Duodenal mucosa (tissue), 2 donors: ENCODE data around the gene ZFX.

ENCODE experiments used
- H3K27ac ChIP-seq: one replicate; pipeline ENCODE4 v1.7.0; 2013; ENCODE audit warnings: low read depth, low read length
- H3K27me3 ChIP-seq, 2 donors: one replicate each; pipeline ENCODE4 v1.7.0; 2013; ENCODE audit warnings: low read length in 2 of 2, control low read depth in 1 of 2; ENCODE audit not compliant: insufficient read depth in 2 of 2, control insufficient read depth in 1 of 2
- H3K36me3 ChIP-seq, 2 donors: one replicate each; pipeline ENCODE4 v1.7.0; 2013; ENCODE audit warnings: low read length in 2 of 2, control low read depth in 1 of 2; ENCODE audit not compliant: insufficient read depth in 2 of 2, control insufficient read depth in 1 of 2
- H3K4me1 ChIP-seq, 2 donors: one replicate each; pipeline ENCODE4 v1.7.0; 2013; ENCODE audit warnings: low read length in 2 of 2, control low read depth in 1 of 2; ENCODE audit not compliant: insufficient read depth in 2 of 2, control insufficient read depth in 1 of 2
- H3K4me3 ChIP-seq, 2 donors: one replicate each; pipeline ENCODE4 v1.7.0; 2013; ENCODE audit warnings: low read length in 2 of 2, low read depth in 1 of 2
- H3K9ac ChIP-seq, 2 donors: one replicate each; pipeline ENCODE4 v1.7.0; 2013; ENCODE audit warnings: low read length in 2 of 2, low read depth in 1 of 2
- H3K9me3 ChIP-seq, 2 donors: one replicate each; pipeline ENCODE4 v1.7.0; 2013; ENCODE audit warnings: low read length in 2 of 2, control low read depth in 1 of 2; ENCODE audit not compliant: control insufficient read depth in 1 of 2

Gene ZFX

GRCh38 chrX:24229976-24230375 is 80.4 kb downstream of the ZFX start:
- Histone ChIP-seq H3K9ac (no peak overlapping the region), H3K4me1 (no peaks in the 10 kb centered on the region), H3K27me3 (no peaks in the 10 kb centered on the region), H3K9me3 (no peaks in the 10 kb centered on the region), H3K27ac (no peak overlapping the region), H3K36me3 (no peaks in the 10 kb centered on the region), H3K4me3 (no peak overlapping the region)

GRCh38 chrX:24231131-24231540 is 81.6 kb downstream of the ZFX start:
- Histone ChIP-seq H3K27me3 (no peaks in the 10 kb centered on the region), H3K27ac (no peak overlapping the region), H3K9me3 (no peaks in the 10 kb centered on the region), H3K9ac (no peak overlapping the region), H3K36me3 (no peaks in the 10 kb centered on the region), H3K4me3 (no peak overlapping the region), H3K4me1 (no peaks in the 10 kb centered on the region)

- Histone ChIP-seq H3K27me3 (no peaks in the 10 kb centered on the region), H3K9me3 (no peaks in the 10 kb centered on the region), H3K9ac (no peak overlapping the region), H3K4me1 (no peaks in the 10 kb centered on the region), H3K36me3 (no peaks in the 10 kb centered on the region), H3K4me3 (no peak overlapping the region), H3K27ac (no peak overlapping the region)
Observed at GRCh38 chrX:24231641-24232179, 82.2 kb downstream of the ZFX start.

GRCh38 chrX:24232796-24233195 is 83.3 kb downstream of the ZFX start:
- no peaks in the 10 kb centered on the region for H3K4me1 ChIP-seq
- no peak overlapping the region for H3K27ac ChIP-seq
- no peaks in the 10 kb centered on the region for H3K36me3 ChIP-seq
- no peak overlapping the region for H3K4me3 ChIP-seq
- no peak overlapping the region for H3K9ac ChIP-seq
- H3K9me3 ChIP-seq: no peaks in the 10 kb centered on the region
- no peaks in the 10 kb centered on the region for H3K27me3 ChIP-seq

- Histone ChIP-seq H3K9me3 (no peaks in the 10 kb centered on the region), H3K4me1 (no peaks in the 10 kb centered on the region), H3K4me3 (no peak overlapping the region), H3K36me3 (no peaks in the 10 kb centered on the region), H3K9ac (no peak overlapping the region), H3K27ac (no peak overlapping the region), H3K27me3 (no peaks in the 10 kb centered on the region)
Observed at GRCh38 chrX:24235084-24235710, 85.7 kb downstream of the ZFX start.

GRCh38 chrX:24241822-24242648 is 92.5 kb downstream of the ZFX start:
- Histone ChIP-seq H3K4me3 (no peak overlapping the region), H3K27ac (no peak overlapping the region), H3K27me3 (no peaks in the 10 kb centered on the region), H3K9me3 (no peaks in the 10 kb centered on the region), H3K4me1 (no peaks in the 10 kb centered on the region), H3K36me3 (no peaks in the 10 kb centered on the region), H3K9ac (no peak overlapping the region)

- no peak overlapping the region for H3K27ac ChIP-seq
- H3K9ac ChIP-seq: no peak overlapping the region
- H3K4me3 ChIP-seq: no peak overlapping the region
- H3K27me3 ChIP-seq: no peaks in the 10 kb centered on the region
- H3K4me1 ChIP-seq: no peaks in the 10 kb centered on the region
- no peaks in the 10 kb centered on the region for H3K9me3 ChIP-seq
- H3K36me3 ChIP-seq: no peaks in the 10 kb centered on the region
Observed at GRCh38 chrX:24242649-24243175, 93.2 kb downstream of the ZFX start.

GRCh38 chrX:24243188-24243587 is 93.7 kb downstream of the ZFX start:
- Histone ChIP-seq H3K9me3 (no peaks in the 10 kb centered on the region), H3K27me3 (no peaks in the 10 kb centered on the region), H3K4me1 (no peaks in the 10 kb centered on the region), H3K36me3 (no peaks in the 10 kb centered on the region), H3K27ac (no peak overlapping the region), H3K4me3 (no peak overlapping the region), H3K9ac (no peak overlapping the region)

GRCh38 chrX:24243692-24244091 is 94.2 kb downstream of the ZFX start:
- Histone ChIP-seq H3K9me3 (no peaks in the 10 kb centered on the region), H3K4me1 (no peaks in the 10 kb centered on the region), H3K4me3 (no peak overlapping the region), H3K27me3 (no peaks in the 10 kb centered on the region), H3K9ac (no peak overlapping the region), H3K27ac (no peak overlapping the region), H3K36me3 (no peaks in the 10 kb centered on the region)

- Histone ChIP-seq H3K27ac (no peak overlapping the region), H3K4me3 (no peak overlapping the region), H3K36me3 (no peaks in the 10 kb centered on the region), H3K27me3 (no peaks in the 10 kb centered on the region), H3K4me1 (no peaks in the 10 kb centered on the region), H3K9me3 (no peaks in the 10 kb centered on the region), H3K9ac (no peak overlapping the region)
Observed at GRCh38 chrX:24245202-24245601, 95.7 kb downstream of the ZFX start.
